ENCODE measurements around the gene DAPK1. TPM values are rescaled to one million over a fixed set of nuclear protein-coding genes. Genes with fewer than 3 reads are reported as not detected.

DAPK1 gene
- total RNA-seq, 4 donors from 2014 or later: 8.8 to 18.3 (median 9.9) TPM

- WGBS, 2 donors: 86 to 90% methylated on average over 4 of the region's 4 CpGs
- no peak overlapping the region for H3K4me3 ChIP-seq (ENCODE audit: low read depth, poor library complexity, severe bottlenecking)
- no peak for DNase-seq (ENCODE audit: low spot score in 2 of 2)
- intact Hi-C loops (cut with DNase I; ENCODE audit: low total_unique reads): loop anchor here (10.0 kb wide), 1 partner anchor 1139 kb away; no protein-coding TSS in a partner anchor
- TF ChIP-seq POLR2A (IDR thresholded peaks at IDR 0.05): no peak
- no peak for TF ChIP-seq CTCF (IDR thresholded peaks at IDR 0.05)
Observed at GRCh38 chr9:87594194-87594593, 96.5 kb downstream of the DAPK1 start.

GRCh38 chr9:87594662-87595061, 97.0 kb downstream of the DAPK1 start:
- DNase-seq (ENCODE audit: low spot score in 2 of 2): no peak
- intact Hi-C loops (cut with DNase I; ENCODE audit: low total_unique reads): loop anchor here (10.0 kb wide), 1 partner anchor 1140 kb away; no protein-coding TSS in a partner anchor
- TF ChIP-seq POLR2A (IDR thresholded peaks at IDR 0.05) (no peak), CTCF (IDR thresholded peaks at IDR 0.05) (no peak)
- no peak overlapping the region for H3K4me3 ChIP-seq (ENCODE audit: low read depth, poor library complexity, severe bottlenecking)

- no peak for DNase-seq (ENCODE audit: low spot score in 2 of 2)
- no peak overlapping the region for H3K4me3 ChIP-seq (ENCODE audit: low read depth, poor library complexity, severe bottlenecking)
- WGBS, 2 donors: 89 to 90% methylated on average over 12 of the region's 12 CpGs
- intact Hi-C loops (cut with DNase I; ENCODE audit: low total_unique reads): loop anchor here (10.0 kb wide), 1 partner anchor 1141 kb away; no protein-coding TSS in a partner anchor
- TF ChIP-seq CTCF (IDR thresholded peaks at IDR 0.05): no peak
- no peak for TF ChIP-seq POLR2A (IDR thresholded peaks at IDR 0.05)
Observed at GRCh38 chr9:87595610-87596009, 97.9 kb downstream of the DAPK1 start.

GRCh38 chr9:87596862-87597261, 99.2 kb downstream of the DAPK1 start:
- WGBS, 2 donors: 68 to 82% methylated on average over 7 of the region's 7 CpGs
- no peak for DNase-seq (ENCODE audit: low spot score in 2 of 2)
- TF ChIP-seq CTCF (IDR thresholded peaks at IDR 0.05): no peak
- no peak for TF ChIP-seq POLR2A (IDR thresholded peaks at IDR 0.05)
- H3K4me3 ChIP-seq (ENCODE audit: low read depth, poor library complexity, severe bottlenecking): no peak overlapping the region
- intact Hi-C loops (cut with DNase I; ENCODE audit: low total_unique reads): loop anchor here (10.0 kb wide), 1 partner anchor 1142 kb away; no protein-coding TSS in a partner anchor

- TF ChIP-seq POLR2A (IDR thresholded peaks at IDR 0.05) (no peak), CTCF (IDR thresholded peaks at IDR 0.05) (no peak)
- H3K4me3 ChIP-seq (ENCODE audit: low read depth, poor library complexity, severe bottlenecking): no peak overlapping the region
- WGBS, 2 donors: 58 to 66% methylated on average over 13 of the region's 13 CpGs
- DNase-seq (ENCODE audit: low spot score in 2 of 2): no peak
- intact Hi-C loops (cut with DNase I; ENCODE audit: low total_unique reads): loop anchor here (10.0 kb wide), 1 partner anchor 1143 kb away; no protein-coding TSS in a partner anchor
Observed at GRCh38 chr9:87597710-87598443, 100.2 kb downstream of the DAPK1 start.
